HepG2 (cell line): ENCODE measurements around the gene TOB1. TPM values are rescaled to one million over a fixed set of nuclear protein-coding genes. Genes with fewer than 3 reads are reported as not detected.

Experiments used
- AGO1 ChIP-seq: fragments of 200-400 bp; formaldehyde crosslinking; IDR thresholded peaks from 2 replicates; pipeline ENCODE4 v1.6.1; 2017; ENCODE audit warnings: mild to moderate bottlenecking, low read depth, low read length, moderate library complexity; ENCODE audit not compliant: poor library complexity, severe bottlenecking
- FOXA3 ChIP-seq: IDR thresholded peaks from 2 replicates; pipeline ENCODE4 v1.6.1; 2016; ENCODE audit warnings: missing genetic modification reagents, missing compliant biosample characterization
- KAT2B ChIP-seq: fragments of 150-350 bp; IDR thresholded peaks from 2 replicates; pipeline ENCODE4 v1.6.1; 2014; ENCODE audit warnings: low read depth, low read length, borderline replicate concordance
- KLF12 ChIP-seq: sonication (generic); formaldehyde crosslinking; IDR thresholded peaks from 2 replicates; pipeline ENCODE4 v1.4.0; 2020; ENCODE audit warnings: missing genetic modification reagents, borderline replicate concordance
- NKX3-1 ChIP-seq: sonication (generic); formaldehyde crosslinking; IDR thresholded peaks from 2 replicates; pipeline ENCODE4 v1.5.0; 2020; ENCODE audit warnings: missing genetic modification reagents
- NR2F6 ChIP-seq, 2 experiments: IDR thresholded peaks; 2 replicates each; pipeline ENCODE4 v1.6.1; 2016; ENCODE audit warnings: antibody characterized with exemption in 1 of 2, mild to moderate bottlenecking in 1 of 2
- PAX8 ChIP-seq: sonication (generic); formaldehyde crosslinking; IDR thresholded peaks from 2 replicates; pipeline ENCODE4 v1.8.0; 2022; ENCODE audit warnings: mild to moderate bottlenecking, missing genetic modification reagents, borderline replicate concordance
- PHF20 ChIP-seq: sonication (generic); formaldehyde crosslinking; IDR thresholded peaks from 2 replicates; pipeline ENCODE4 v1.5.0; 2020; ENCODE audit warnings: mild to moderate bottlenecking, missing genetic modification reagents
- SSRP1 ChIP-seq: IDR thresholded peaks from 2 replicates; pipeline ENCODE4 v1.6.1; 2016; ENCODE audit warnings: control low read depth
- TBX2 ChIP-seq: sonication (generic); formaldehyde crosslinking; IDR thresholded peaks from 2 replicates; pipeline ENCODE4 v1.5.0; 2020; ENCODE audit warnings: missing genetic modification reagents, mild to moderate bottlenecking, borderline replicate concordance
- ZNF460 ChIP-seq: sonication (generic); formaldehyde crosslinking; IDR thresholded peaks from 2 replicates; pipeline ENCODE4 v1.5.1; 2020; ENCODE audit warnings: missing genetic modification reagents, mild to moderate bottlenecking, borderline replicate concordance
- ZNF747 ChIP-seq: sonication (generic); formaldehyde crosslinking; IDR thresholded peaks from 2 replicates; pipeline ENCODE4 v1.8.1; 2023; ENCODE audit warnings: missing genetic modification reagents, mild to moderate bottlenecking, borderline replicate concordance
- polyA plus RNA-seq, 8 experiments: library from polyadenylated mRNA; depleted of rRNA in 3 of 8; stranded (reverse) in 7 of 8; unstranded in 1 of 8; fragments of >200 nt; fragmentation: Illumina TruSeq in 4 of 8; extraction: Trizol in 4 of 8; gene quantifications; 2 replicates each; pipeline versions ENCODE4 v1.2.1 to v1.2.3, GENCODE V29; 2011 to 2016; ENCODE audit warnings: low read depth in 4 of 8, missing spikeins in 1 of 8, mixed read lengths in 1 of 8; ENCODE audit not compliant: insufficient read depth in 1 of 8
- total RNA-seq, 5 experiments: library from RNA; depleted of rRNA; stranded (reverse); fragments of >200 nt; fragmentation: Illumina TruSeq; extraction: Trizol; gene quantifications; 2 replicates each; pipeline ENCODE4 v1.2.3, GENCODE V29; 2016; ENCODE audit warnings: low read depth in 1 of 5
- TF ChIP-seq, protein P1 (sequence below): sonication (generic); formaldehyde crosslinking; IDR thresholded peaks from 2 replicates; pipeline ENCODE4 v1.4.0; 2020; ENCODE audit warnings: missing genetic modification reagents, mild to moderate bottlenecking, borderline replicate concordance
- TF ChIP-seq, protein P2 (sequence below): IDR thresholded peaks from 2 replicates; pipeline ENCODE4 v1.6.1; 2018; ENCODE audit warnings: missing genetic modification reagents
- TF ChIP-seq, protein P3 (sequence below): sonication (generic); formaldehyde crosslinking; IDR thresholded peaks from 2 replicates; pipeline ENCODE4 v1.4.0; 2020; ENCODE audit warnings: mild to moderate bottlenecking, missing genetic modification reagents
- TF ChIP-seq, protein P4 (sequence below): sonication (generic); formaldehyde crosslinking; IDR thresholded peaks from 2 replicates; pipeline ENCODE4 v1.5.1; 2020; ENCODE audit warnings: mild to moderate bottlenecking, moderate library complexity, missing genetic modification reagents
- TF ChIP-seq, protein P5 (sequence below): sonication (generic); formaldehyde crosslinking; IDR thresholded peaks from 2 replicates; pipeline ENCODE4 v1.4.0; 2020; ENCODE audit warnings: missing genetic modification reagents, mild to moderate bottlenecking, borderline replicate concordance

Gene TOB1
- total and polyA plus RNA-seq, 2 of the 13 experiments (the other 11 are each of a cell fraction or from before 2014, with no cell fraction given): 21.9 to 57.7 TPM

DNA sequence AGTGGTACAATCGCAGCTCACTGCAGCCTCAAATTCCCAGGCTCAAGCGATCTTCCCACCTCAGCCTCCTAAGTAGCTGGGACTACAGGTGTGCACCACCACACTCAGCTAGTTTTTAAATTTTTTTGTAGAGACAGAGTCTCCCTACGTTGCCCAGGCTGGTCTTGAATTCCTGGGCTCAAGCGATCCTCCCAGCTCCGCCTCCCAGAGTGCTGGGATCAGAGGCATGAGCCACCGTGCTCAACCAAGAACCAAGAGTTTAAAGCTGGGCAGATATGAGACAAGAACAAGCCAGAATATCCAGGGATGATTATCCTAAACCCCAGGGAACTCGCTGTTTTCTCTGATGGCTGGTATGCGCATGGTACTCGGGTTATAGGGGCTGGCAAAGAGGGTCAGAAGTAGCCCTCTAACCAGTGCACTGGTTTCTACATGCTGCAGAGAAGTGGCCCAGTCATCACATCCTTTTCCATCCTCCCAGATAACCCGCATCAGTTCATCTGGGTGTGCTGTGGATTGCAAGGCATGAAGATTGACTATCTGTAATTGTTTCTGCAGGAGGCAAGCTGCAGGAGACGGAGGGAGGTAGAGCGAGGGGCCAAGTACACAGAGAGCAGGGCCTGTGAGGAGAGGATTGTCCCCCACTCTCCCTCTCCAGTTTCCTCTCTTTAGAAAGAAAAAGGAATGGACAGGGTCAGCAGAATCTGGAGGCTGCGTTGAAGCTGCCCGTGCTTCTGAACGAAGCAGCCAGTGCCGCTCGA is 33.6 kb upstream of the TOB1 start (continued):
- TF ChIP-seq AGO1 (no peak), NKX3-1 (CRISPR knock-in tag) (no peak), SSRP1 (peak; percentile 71; the same call in 1 of the 2 replicates), ZNF747 (CRISPR knock-in tag) (no peak), ZNF460 (peak; percentile 80), FOXA3 (CRISPR knock-in tag) (no peak), KLF12 (CRISPR knock-in tag) (no peak; the same call in 1 of the 2 replicates), NR2F6 (IDR thresholded peaks at IDR 0.05) (no peak), NR2F6 (CRISPR knock-in tag; IDR thresholded peaks at IDR 0.05) (0 out of 2 replicates have a peak, but pooled peaks have one; percentile 9), PHF20 (CRISPR knock-in tag) (no peak), KAT2B (no peak), PAX8 (no peak), TBX2 (peak; percentile 18; the same call in 1 of the 2 replicates)
- TF ChIP-seq, protein P1, sequence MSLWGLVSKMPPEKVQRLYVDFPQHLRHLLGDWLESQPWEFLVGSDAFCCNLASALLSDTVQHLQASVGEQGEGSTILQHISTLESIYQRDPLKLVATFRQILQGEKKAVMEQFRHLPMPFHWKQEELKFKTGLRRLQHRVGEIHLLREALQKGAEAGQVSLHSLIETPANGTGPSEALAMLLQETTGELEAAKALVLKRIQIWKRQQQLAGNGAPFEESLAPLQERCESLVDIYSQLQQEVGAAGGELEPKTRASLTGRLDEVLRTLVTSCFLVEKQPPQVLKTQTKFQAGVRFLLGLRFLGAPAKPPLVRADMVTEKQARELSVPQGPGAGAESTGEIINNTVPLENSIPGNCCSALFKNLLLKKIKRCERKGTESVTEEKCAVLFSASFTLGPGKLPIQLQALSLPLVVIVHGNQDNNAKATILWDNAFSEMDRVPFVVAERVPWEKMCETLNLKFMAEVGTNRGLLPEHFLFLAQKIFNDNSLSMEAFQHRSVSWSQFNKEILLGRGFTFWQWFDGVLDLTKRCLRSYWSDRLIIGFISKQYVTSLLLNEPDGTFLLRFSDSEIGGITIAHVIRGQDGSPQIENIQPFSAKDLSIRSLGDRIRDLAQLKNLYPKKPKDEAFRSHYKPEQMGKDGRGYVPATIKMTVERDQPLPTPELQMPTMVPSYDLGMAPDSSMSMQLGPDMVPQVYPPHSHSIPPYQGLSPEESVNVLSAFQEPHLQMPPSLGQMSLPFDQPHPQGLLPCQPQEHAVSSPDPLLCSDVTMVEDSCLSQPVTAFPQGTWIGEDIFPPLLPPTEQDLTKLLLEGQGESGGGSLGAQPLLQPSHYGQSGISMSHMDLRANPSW (CRISPR knock-in tag): no peak
- TF ChIP-seq, protein P2, sequence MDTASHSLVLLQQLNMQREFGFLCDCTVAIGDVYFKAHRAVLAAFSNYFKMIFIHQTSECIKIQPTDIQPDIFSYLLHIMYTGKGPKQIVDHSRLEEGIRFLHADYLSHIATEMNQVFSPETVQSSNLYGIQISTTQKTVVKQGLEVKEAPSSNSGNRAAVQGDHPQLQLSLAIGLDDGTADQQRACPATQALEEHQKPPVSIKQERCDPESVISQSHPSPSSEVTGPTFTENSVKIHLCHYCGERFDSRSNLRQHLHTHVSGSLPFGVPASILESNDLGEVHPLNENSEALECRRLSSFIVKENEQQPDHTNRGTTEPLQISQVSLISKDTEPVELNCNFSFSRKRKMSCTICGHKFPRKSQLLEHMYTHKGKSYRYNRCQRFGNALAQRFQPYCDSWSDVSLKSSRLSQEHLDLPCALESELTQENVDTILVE: no peak
- TF ChIP-seq, protein P3, sequence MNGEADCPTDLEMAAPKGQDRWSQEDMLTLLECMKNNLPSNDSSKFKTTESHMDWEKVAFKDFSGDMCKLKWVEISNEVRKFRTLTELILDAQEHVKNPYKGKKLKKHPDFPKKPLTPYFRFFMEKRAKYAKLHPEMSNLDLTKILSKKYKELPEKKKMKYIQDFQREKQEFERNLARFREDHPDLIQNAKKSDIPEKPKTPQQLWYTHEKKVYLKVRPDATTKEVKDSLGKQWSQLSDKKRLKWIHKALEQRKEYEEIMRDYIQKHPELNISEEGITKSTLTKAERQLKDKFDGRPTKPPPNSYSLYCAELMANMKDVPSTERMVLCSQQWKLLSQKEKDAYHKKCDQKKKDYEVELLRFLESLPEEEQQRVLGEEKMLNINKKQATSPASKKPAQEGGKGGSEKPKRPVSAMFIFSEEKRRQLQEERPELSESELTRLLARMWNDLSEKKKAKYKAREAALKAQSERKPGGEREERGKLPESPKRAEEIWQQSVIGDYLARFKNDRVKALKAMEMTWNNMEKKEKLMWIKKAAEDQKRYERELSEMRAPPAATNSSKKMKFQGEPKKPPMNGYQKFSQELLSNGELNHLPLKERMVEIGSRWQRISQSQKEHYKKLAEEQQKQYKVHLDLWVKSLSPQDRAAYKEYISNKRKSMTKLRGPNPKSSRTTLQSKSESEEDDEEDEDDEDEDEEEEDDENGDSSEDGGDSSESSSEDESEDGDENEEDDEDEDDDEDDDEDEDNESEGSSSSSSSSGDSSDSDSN (CRISPR knock-in tag): 0 out of 2 replicates have a peak, but pooled peaks have one; percentile 6
- TF ChIP-seq, protein P4, sequence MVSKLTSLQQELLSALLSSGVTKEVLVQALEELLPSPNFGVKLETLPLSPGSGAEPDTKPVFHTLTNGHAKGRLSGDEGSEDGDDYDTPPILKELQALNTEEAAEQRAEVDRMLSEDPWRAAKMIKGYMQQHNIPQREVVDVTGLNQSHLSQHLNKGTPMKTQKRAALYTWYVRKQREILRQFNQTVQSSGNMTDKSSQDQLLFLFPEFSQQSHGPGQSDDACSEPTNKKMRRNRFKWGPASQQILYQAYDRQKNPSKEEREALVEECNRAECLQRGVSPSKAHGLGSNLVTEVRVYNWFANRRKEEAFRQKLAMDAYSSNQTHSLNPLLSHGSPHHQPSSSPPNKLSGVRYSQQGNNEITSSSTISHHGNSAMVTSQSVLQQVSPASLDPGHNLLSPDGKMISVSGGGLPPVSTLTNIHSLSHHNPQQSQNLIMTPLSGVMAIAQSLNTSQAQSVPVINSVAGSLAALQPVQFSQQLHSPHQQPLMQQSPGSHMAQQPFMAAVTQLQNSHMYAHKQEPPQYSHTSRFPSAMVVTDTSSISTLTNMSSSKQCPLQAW (CRISPR knock-in tag): no peak
- TF ChIP-seq, protein P5, sequence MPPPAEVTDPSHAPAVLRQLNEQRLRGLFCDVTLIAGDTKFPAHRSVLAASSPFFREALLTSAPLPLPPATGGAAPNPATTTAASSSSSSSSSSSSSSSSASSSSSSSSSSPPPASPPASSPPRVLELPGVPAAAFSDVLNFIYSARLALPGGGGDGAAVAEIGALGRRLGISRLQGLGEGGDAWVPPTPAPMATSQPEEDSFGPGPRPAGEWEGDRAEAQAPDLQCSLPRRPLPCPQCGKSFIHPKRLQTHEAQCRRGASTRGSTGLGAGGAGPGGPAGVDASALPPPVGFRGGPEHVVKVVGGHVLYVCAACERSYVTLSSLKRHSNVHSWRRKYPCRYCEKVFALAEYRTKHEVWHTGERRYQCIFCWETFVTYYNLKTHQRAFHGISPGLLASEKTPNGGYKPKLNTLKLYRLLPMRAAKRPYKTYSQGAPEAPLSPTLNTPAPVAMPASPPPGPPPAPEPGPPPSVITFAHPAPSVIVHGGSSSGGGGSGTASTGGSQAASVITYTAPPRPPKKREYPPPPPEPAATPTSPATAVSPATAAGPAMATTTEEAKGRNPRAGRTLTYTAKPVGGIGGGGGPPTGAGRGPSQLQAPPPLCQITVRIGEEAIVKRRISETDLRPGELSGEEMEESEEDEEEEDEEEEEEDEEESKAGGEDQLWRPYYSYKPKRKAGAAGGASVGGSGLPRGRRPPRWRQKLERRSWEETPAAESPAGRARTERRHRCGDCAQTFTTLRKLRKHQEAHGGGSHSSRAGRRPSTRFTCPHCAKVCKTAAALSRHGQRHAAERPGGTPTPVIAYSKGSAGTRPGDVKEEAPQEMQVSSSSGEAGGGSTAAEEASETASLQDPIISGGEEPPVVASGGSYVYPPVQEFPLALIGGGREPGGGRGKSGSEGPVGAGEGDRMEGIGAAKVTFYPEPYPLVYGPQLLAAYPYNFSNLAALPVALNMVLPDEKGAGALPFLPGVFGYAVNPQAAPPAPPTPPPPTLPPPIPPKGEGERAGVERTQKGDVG (CRISPR knock-in tag): no peak
